GM04503 (cell line): Measurements from ENCODE around the gene PTGDR2.
A peak's percentile ranks its signal among the peaks of the same experiment; 100 is the strongest.
"Not testable (repeated sequence)": the region's sequence is repeated elsewhere in the genome, so short reads cannot be mapped to it uniquely, and the experiment has no call there.

Source experiments
- DNase-seq: peaks from one replicate; pipeline ENCODE4 v3.0.0-alpha.2; 2012; ENCODE audit warnings: low read depth

The PTGDR2 gene

GRCh38 chr11:60841797-60842667 lies 13.7 kb downstream of the PTGDR2 start, which contains the start of gene CCDC86:
Gene CCDC86, plus strand, starts transcription at chr11:60842113. Its CDS starts 12 bp downstream, at chr11:60842125.
- DNase-seq = peak; percentile 59

- DNase-seq = peak; percentile 81
Measured at GRCh38 chr11:60840470-60841430, 15.0 kb downstream of the PTGDR2 start.

GRCh38 chr11:60838132-60838531 lies 17.6 kb downstream of the PTGDR2 start:
- no peak for DNase-seq

GRCh38 chr11:60836866-60837515 lies 18.8 kb downstream of the PTGDR2 start:
- DNase-seq = no peak

- no peak for DNase-seq
Measured at GRCh38 chr11:60835534-60835846, 20.3 kb downstream of the PTGDR2 start.

GRCh38 chr11:60834742-60835533 lies 20.8 kb downstream of the PTGDR2 start:
- DNase-seq = no peak

- peak; percentile 38 for DNase-seq
Measured at GRCh38 chr11:60831501-60832079, 24.2 kb downstream of the PTGDR2 start.

GRCh38 chr11:60831143-60831500 lies 24.6 kb downstream of the PTGDR2 start:
- no peak for DNase-seq

- DNase-seq = no peak
Measured at GRCh38 chr11:60830478-60831142, 25.1 kb downstream of the PTGDR2 start.

- DNase-seq = no peak
Measured at GRCh38 chr11:60825790-60826189, 30.0 kb downstream of the PTGDR2 start.

- no peak for DNase-seq
Measured at GRCh38 chr11:60825118-60825517, 30.6 kb downstream of the PTGDR2 start.

- DNase-seq = not testable (repeated sequence)
Measured at GRCh38 chr11:60823745-60824306, 31.9 kb downstream of the PTGDR2 start.

GRCh38 chr11:60821827-60822599 lies 33.7 kb downstream of the PTGDR2 start:
- DNase-seq = no peak

- no peak for DNase-seq
Measured at GRCh38 chr11:60818057-60818456, 37.7 kb downstream of the PTGDR2 start.

- DNase-seq = no peak
Measured at GRCh38 chr11:60816590-60817157, 39.1 kb downstream of the PTGDR2 start.

GRCh38 chr11:60814112-60814511 lies 41.6 kb downstream of the PTGDR2 start:
- no peak for DNase-seq

- DNase-seq = no peak
Measured at GRCh38 chr11:60813324-60813723, 42.4 kb downstream of the PTGDR2 start.

- DNase-seq = no peak
Measured at GRCh38 chr11:60810569-60810968, 45.2 kb downstream of the PTGDR2 start.

GRCh38 chr11:60810151-60810550 lies 45.6 kb downstream of the PTGDR2 start:
- no peak for DNase-seq
